GM12878 (cell line): ENCODE measurements around the gene LRP1B. TPM values are rescaled to one million over a fixed set of nuclear protein-coding genes. Genes with fewer than 3 reads are reported as not detected.

Experiments
- ATAC-seq: fragments of 200-7000 bp; cut with Tn5 transposase; 3 replicates; pipeline ENCODE4 v1.9.1; 2020; ENCODE audit warnings: mild to moderate bottlenecking, moderate library complexity
- BruUV-seq: library from RNA; stranded (reverse); fragments of 400-500 nt; replicated peaks from 2 replicates; lab custom pipeline; 2021; lab: Mats Ljungman, UMichigan
- CTCF ChIA-PET: fragments of 300-600 bp; sonication (Branson Sonifier 250); formaldehyde crosslinking; extraction: SDS; loops from one replicate; lab custom pipeline; 2021; ENCODE audit warnings: inconsistent platforms; lab: Yijun Ruan, JAX
- POLR2A ChIA-PET: fragments of 350-600 bp; formaldehyde crosslinking; extraction: SDS; loops from one replicate; lab custom pipeline; 2021; ENCODE audit warnings: inconsistent platforms; lab: Charles Lee
- RAD21 ChIA-PET: fragments of 300-600 bp; sonication (Branson Sonifier 250); formaldehyde crosslinking; loops from one replicate; lab custom pipeline; 2023; ENCODE audit warnings: antibody characterized with exemption; ENCODE audit not compliant: unreplicated experiment; lab: Charles Lee
- SMC1A ChIA-PET: fragments of 300-600 bp; sonication (Branson Sonifier 250); formaldehyde crosslinking; loops from one replicate; lab custom pipeline; 2023; ENCODE audit not compliant: unreplicated experiment, uncharacterized antibody; lab: Charles Lee
- DNase-seq: peaks from one replicate; pipeline ENCODE4 v3.0.0-alpha.2; 2011; ENCODE audit warnings: low read depth, low spot score
- FAIRE-seq: peaks from 3 replicates; lab custom pipeline; 2011; peaks lifted over from hg19 to GRCh38; lab: Jason Lieb, UNC
- H2AFZ ChIP-seq: 2 replicates; pipeline ENCODE4 v1.6.0; 2011; ENCODE audit warnings: low read depth, low read length, control low read depth; ENCODE audit not compliant: control insufficient read depth
- H3K27ac ChIP-seq: 2 replicates; pipeline ENCODE4 v1.5.1; 2011; ENCODE audit warnings: control low read depth; ENCODE audit not compliant: control insufficient read depth, insufficient read depth
- H3K27me3 ChIP-seq, 2 experiments: replicated peaks in 1 of 2; 2 replicates each; pipeline versions ENCODE4 v1.6.0 to v1.6.1; 2011; ENCODE audit warnings: low read length in 1 of 2; ENCODE audit not compliant: control insufficient read depth in 2 of 2, insufficient read depth in 2 of 2
- H3K36me3 ChIP-seq, 2 experiments: 2 replicates each; pipeline ENCODE4 v1.5.1; 2011; ENCODE audit warnings: low read length in 1 of 2; ENCODE audit not compliant: control insufficient read depth in 2 of 2, insufficient read depth in 2 of 2
- H3K4me1 ChIP-seq: 2 replicates; pipeline ENCODE4 v1.6.1; 2011; ENCODE audit warnings: mild to moderate bottlenecking, low read length, moderate library complexity, mixed read lengths; ENCODE audit not compliant: control insufficient read depth, insufficient read depth
- H3K4me2 ChIP-seq: 2 replicates; pipeline ENCODE4 v1.6.0; 2011; ENCODE audit warnings: control low read depth; ENCODE audit not compliant: control insufficient read depth, insufficient read depth
- H3K4me3 ChIP-seq: fragments of 200-600 bp; sonication (generic); 2 replicates; pipeline ENCODE4 v1.5.1; 2016
- H3K79me2 ChIP-seq: 2 replicates; pipeline ENCODE4 v1.6.0; 2011; ENCODE audit warnings: low read length; ENCODE audit not compliant: control insufficient read depth, insufficient read depth
- H3K9ac ChIP-seq: 2 replicates; pipeline ENCODE4 v1.8.0; 2011; ENCODE audit warnings: low read length, control low read depth, mixed read lengths; ENCODE audit not compliant: control insufficient read depth, insufficient read depth
- H3K9me3 ChIP-seq: replicated peaks from 3 replicates; pipeline ENCODE4 v1.5.1; 2011; ENCODE audit warnings: mild to moderate bottlenecking, low read length; ENCODE audit not compliant: control insufficient read depth, insufficient read depth
- H4K20me1 ChIP-seq: 2 replicates; pipeline ENCODE4 v1.6.0; 2011; ENCODE audit not compliant: control insufficient read depth, insufficient read depth
- BCL11A ChIP-seq: IDR thresholded peaks from 2 replicates; pipeline ENCODE4 v1.6.1; 2011; ENCODE audit warnings: low read depth, low read length
- EED ChIP-seq: sonication (generic); IDR thresholded peaks from 2 replicates; pipeline ENCODE4 v1.6.1; 2016; ENCODE audit warnings: antibody characterized with exemption, low read depth
- GABPA ChIP-seq: IDR thresholded peaks from 2 replicates; pipeline ENCODE4 v1.6.1; 2014; ENCODE audit warnings: antibody characterized with exemption, low read depth, mild to moderate bottlenecking, inconsistent platforms
- MEF2B ChIP-seq: fragments of 450-650 bp; IDR thresholded peaks from 2 replicates; pipeline ENCODE4 v1.6.1; 2018; ENCODE audit warnings: mild to moderate bottlenecking, moderate library complexity; ENCODE audit not compliant: partially characterized antibody, poor library complexity, severe bottlenecking
- MYB ChIP-seq: fragments of 150-350 bp; IDR thresholded peaks from 2 replicates; pipeline ENCODE4 v1.6.1; 2014; ENCODE audit warnings: mild to moderate bottlenecking, low read depth, low read length, borderline replicate concordance
- NFYA ChIP-seq: IDR thresholded peaks from 2 replicates; pipeline ENCODE4 v1.6.1; 2011; ENCODE audit warnings: low read depth, mild to moderate bottlenecking, low read length, improper control_type of control experiment, borderline replicate concordance
- POLR2AphosphoS2 ChIP-seq: IDR thresholded peaks from 2 replicates; pipeline ENCODE4 v1.6.1; 2011; ENCODE audit warnings: low read depth, mild to moderate bottlenecking, low read length, improper control_type of control experiment, moderate library complexity
- SP1 ChIP-seq: IDR thresholded peaks from one replicate; pipeline ENCODE4 v1.6.1; 2011; ENCODE audit warnings: low read depth, low read length
- SUPT20H ChIP-seq: IDR thresholded peaks from 2 replicates; pipeline ENCODE4 v1.6.1; 2011; ENCODE audit warnings: low read depth, mild to moderate bottlenecking, low read length, moderate library complexity, borderline replicate concordance; ENCODE audit not compliant: control insufficient read depth
- TARDBP ChIP-seq: IDR thresholded peaks from 2 replicates; pipeline ENCODE4 v1.6.1; 2016; ENCODE audit warnings: borderline replicate concordance
- TBL1XR1 ChIP-seq: IDR thresholded peaks from 2 replicates; pipeline ENCODE4 v1.6.1; 2012; ENCODE audit warnings: low read depth, low read length, improper control_type of control experiment
- ZNF24 ChIP-seq: fragments of 450-650 bp; IDR thresholded peaks from 2 replicates; pipeline ENCODE4 v1.6.1; 2017; ENCODE audit warnings: antibody characterized with exemption, mild to moderate bottlenecking
- ZNF384 ChIP-seq: IDR thresholded peaks from 2 replicates; pipeline ENCODE4 v1.6.1; 2012; ENCODE audit warnings: low read depth, mild to moderate bottlenecking, low read length, improper control_type of control experiment, borderline replicate concordance
- WGBS: methylation state at CpG from one replicate; pipeline ENCODE4 v1.1.6; 2016; ENCODE audit warnings: low lambda C conversion rate; ENCODE audit not compliant: insufficient replicate concordance, insufficient coverage; ENCODE audit errors: missing lambda C conversion rate; 5-methylcytosine and 5-hydroxymethylcytosine counted together
- in situ Hi-C: fragments of 300-500 bp; cut with MboI; formaldehyde crosslinking; loops from 9 replicates; pipeline ENCODE4 v1.14.3; 2018; ENCODE audit warnings: mixed read lengths
- intact Hi-C: fragments of 100-400 bp; cut with micrococcal nuclease; formaldehyde crosslinking; loops from one replicate; pipeline ENCODE4 v1.14.2; 2022; ENCODE audit not compliant: unreplicated experiment
- polyA plus RNA-seq, 11 experiments: library from polyadenylated mRNA; depleted of rRNA in 4 of 11; unstranded in 6 of 11; stranded (reverse) in 5 of 11; fragments of >200 nt; fragmentation: Nextera tagmentation in 4 of 11; fragmentation: Illumina TruSeq in 1 of 11; extraction: Ambion mirVana in 4 of 11; extraction: Trizol in 1 of 11; gene quantifications; 1 replicate in 1 of 11; 2 replicates in 10 of 11; pipeline versions ENCODE4 v1.2.1 to v1.2.3, GENCODE V29; 2011 to 2016; ENCODE audit warnings: inconsistent platforms in 2 of 11, missing spikeins in 2 of 11, low read depth in 1 of 11
- total RNA-seq, 4 experiments: library from RNA; depleted of rRNA in 3 of 4; stranded (reverse); fragments of >200 nt in 3 of 4; fragmentation: Illumina TruSeq in 1 of 4; extraction: Trizol in 1 of 4; gene quantifications; 2 replicates each; pipeline versions ENCODE4 v1.2.1 to v1.2.3, GENCODE V29; 2013 to 2021
- TF ChIP-seq, protein P1 (sequence below): fragments of 450-650 bp; IDR thresholded peaks from 2 replicates; pipeline ENCODE4 v1.6.1; 2017; ENCODE audit warnings: borderline replicate concordance
- TF ChIP-seq, protein P2 (sequence below): IDR thresholded peaks from 2 replicates; pipeline ENCODE4 v1.6.1; 2011; ENCODE audit warnings: borderline replicate concordance, low read depth, mild to moderate bottlenecking, moderate library complexity, low read length; ENCODE audit not compliant: insufficient read depth, poor library complexity, severe bottlenecking

The LRP1B gene
- total and polyA plus RNA-seq, 10 of the 15 experiments (the other 5 are each of a cell fraction or from before 2014, with no cell fraction given) = under 0.01 to 0.06 (median 0.03) TPM; not detected in 5

DNA sequence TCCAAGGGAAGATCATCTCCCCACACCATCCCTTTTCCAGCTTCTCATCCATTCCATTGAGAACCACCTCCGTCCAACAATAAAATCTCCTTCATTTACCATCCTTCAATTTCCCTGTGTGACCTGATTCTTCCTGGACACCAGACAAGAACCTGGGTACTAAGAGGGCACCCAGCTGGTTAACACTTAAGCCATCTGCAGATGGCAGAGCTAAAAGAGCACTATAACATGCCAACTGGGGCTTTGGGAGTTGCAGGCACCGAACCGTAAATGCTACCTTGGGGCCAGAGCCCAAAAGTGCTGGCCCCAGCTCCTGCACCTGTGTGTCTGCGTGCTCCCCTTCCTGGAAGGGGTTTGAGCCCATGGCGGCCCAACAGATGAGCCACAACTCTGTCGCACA lies 655.0 kb downstream of the LRP1B start:
- Histone ChIP-seq H3K9me3 (no peaks in the 10 kb centered on the region), H3K27ac (no peak overlapping the region), H3K27me3 (no peaks in the 10 kb centered on the region), H3K36me3 (no peaks in the 10 kb centered on the region), H4K20me1 (no peaks in the 10 kb centered on the region), H3K79me2 (no peaks in the 10 kb centered on the region), H3K4me3 (no peak overlapping the region), H3K4me2 (no peak overlapping the region), H3K4me1 (no peaks in the 10 kb centered on the region), H3K9ac (no peak overlapping the region), H2AFZ (no peak overlapping the region)
- 13% methylated on average over 6 of the region's 6 CpGs for WGBS
- CTCF ChIA-PET = no interaction called here
- SMC1A ChIA-PET = no interaction called here
- DNase-seq = no peak
- no peak for ATAC-seq
- no TSS peak for BruUV-seq
- RAD21 ChIA-PET = no interaction called here
- in situ Hi-C loops = no loop called here
- TF ChIP-seq TBL1XR1 (no peak), POLR2AphosphoS2 (no peak), MEF2B (no peak), ZNF384 (no peak), SP1 (no peak), TARDBP (no peak), ZNF24 (no peak), EED (no peak), MYB (no peak), BCL11A (no peak), NFYA (no peak), SUPT20H (no peak), GABPA (no peak)
- TF ChIP-seq, protein P1, sequence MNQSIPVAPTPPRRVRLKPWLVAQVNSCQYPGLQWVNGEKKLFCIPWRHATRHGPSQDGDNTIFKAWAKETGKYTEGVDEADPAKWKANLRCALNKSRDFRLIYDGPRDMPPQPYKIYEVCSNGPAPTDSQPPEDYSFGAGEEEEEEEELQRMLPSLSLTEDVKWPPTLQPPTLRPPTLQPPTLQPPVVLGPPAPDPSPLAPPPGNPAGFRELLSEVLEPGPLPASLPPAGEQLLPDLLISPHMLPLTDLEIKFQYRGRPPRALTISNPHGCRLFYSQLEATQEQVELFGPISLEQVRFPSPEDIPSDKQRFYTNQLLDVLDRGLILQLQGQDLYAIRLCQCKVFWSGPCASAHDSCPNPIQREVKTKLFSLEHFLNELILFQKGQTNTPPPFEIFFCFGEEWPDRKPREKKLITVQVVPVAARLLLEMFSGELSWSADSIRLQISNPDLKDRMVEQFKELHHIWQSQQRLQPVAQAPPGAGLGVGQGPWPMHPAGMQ = no peak
- TF ChIP-seq, protein P2, sequence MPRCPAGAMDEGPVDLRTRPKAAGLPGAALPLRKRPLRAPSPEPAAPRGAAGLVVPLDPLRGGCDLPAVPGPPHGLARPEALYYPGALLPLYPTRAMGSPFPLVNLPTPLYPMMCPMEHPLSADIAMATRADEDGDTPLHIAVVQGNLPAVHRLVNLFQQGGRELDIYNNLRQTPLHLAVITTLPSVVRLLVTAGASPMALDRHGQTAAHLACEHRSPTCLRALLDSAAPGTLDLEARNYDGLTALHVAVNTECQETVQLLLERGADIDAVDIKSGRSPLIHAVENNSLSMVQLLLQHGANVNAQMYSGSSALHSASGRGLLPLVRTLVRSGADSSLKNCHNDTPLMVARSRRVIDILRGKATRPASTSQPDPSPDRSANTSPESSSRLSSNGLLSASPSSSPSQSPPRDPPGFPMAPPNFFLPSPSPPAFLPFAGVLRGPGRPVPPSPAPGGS = no peak
- intact Hi-C loops = no loop called here
- POLR2A ChIA-PET = no interaction called here
- no peak for FAIRE-seq
